Sigmoid colon (tissue), 7 donors: Measurements from ENCODE around the gene APBB3. TPM values are rescaled to one million over a fixed set of nuclear protein-coding genes. Genes with fewer than 3 reads are reported as not detected.

Experiments
- DNase-seq: peaks from one replicate; pipeline ENCODE4 v3.0.0-alpha.2; 2019
- H3K27ac ChIP-seq, 4 donors: fragments of 200-600 bp; sonication (generic); one replicate each; pipeline ENCODE4 v1.5.1; 2016 to 2019; ENCODE audit warnings: mild to moderate bottlenecking in 1 of 4
- H3K27me3 ChIP-seq, 3 donors: fragments of 200-600 bp; sonication (generic); one replicate each; pipeline ENCODE4 v1.5.1; 2019; ENCODE audit warnings: mild to moderate bottlenecking in 1 of 3
- H3K36me3 ChIP-seq, 4 donors: fragments of 200-600 bp; sonication (generic); one replicate each; pipeline ENCODE4 v1.5.1; 2016 to 2019
- H3K4me1 ChIP-seq, 4 donors: fragments of 200-600 bp; sonication (generic); one replicate each; pipeline ENCODE4 v1.5.1; 2017 to 2019
- H3K4me3 ChIP-seq, 4 donors: fragments of 200-600 bp; sonication (generic); one replicate each; pipeline ENCODE4 v1.5.1; 2017 to 2019; ENCODE audit warnings: mild to moderate bottlenecking in 2 of 4, moderate library complexity in 1 of 4
- H3K9me3 ChIP-seq, 4 donors: fragments of 200-600 bp in 3 of 4; sonication (generic) in 3 of 4; one replicate each; pipeline versions ENCODE4 v1.5.1 to v1.6.1; 2013 to 2019
- EP300 ChIP-seq, 4 donors: sonication (generic); formaldehyde crosslinking; IDR thresholded peaks; one replicate each; pipeline ENCODE4 v1.6.1; 2017; ENCODE audit warnings: antibody characterized with exemption in 4 of 4
- POLR2A ChIP-seq, 2 donors: fragments of 450-650 bp; IDR thresholded peaks; one replicate each; pipeline ENCODE4 v1.6.1; 2016; ENCODE audit warnings: antibody characterized with exemption in 2 of 2, mild to moderate bottlenecking in 2 of 2, moderate library complexity in 2 of 2
- POLR2AphosphoS5 ChIP-seq, 4 donors: sonication (generic); formaldehyde crosslinking; IDR thresholded peaks; one replicate each; pipeline ENCODE4 v1.6.1; 2017; ENCODE audit warnings: antibody characterized with exemption in 4 of 4
- WGBS, 2 donors: extraction: QIAGEN DNeasy Blood & Tissue Kit; methylation state at CpG; one replicate each; pipeline ENCODE4 v1.1.7; 2013; 5-methylcytosine and 5-hydroxymethylcytosine counted together
- intact Hi-C: fragments of 100-400 bp; cut with DNase I; formaldehyde crosslinking; loops from one replicate; pipeline ENCODE4 v1.15.1; 2023
- polyA plus RNA-seq, 3 donors: library from polyadenylated mRNA; stranded (reverse); fragments of 200-250 nt; gene quantifications; one replicate each; pipeline ENCODE4 v1.2.3, GENCODE V29; 2013
- total RNA-seq, 4 donors: library from RNA; depleted of rRNA; stranded (reverse); fragments of >200 nt; gene quantifications; one replicate each; pipeline ENCODE4 v1.1.0, GENCODE V29; 2016
- TF ChIP-seq, protein P1 (sequence below), 4 experiments: fragments of 450-650 bp in 3 of 4; fragments of 200-600 bp in 1 of 4; IDR thresholded peaks; one replicate each; pipeline ENCODE4 v1.5.1; 2016 to 2019; ENCODE audit warnings: antibody characterized with exemption in 4 of 4, mild to moderate bottlenecking in 3 of 4, moderate library complexity in 2 of 4
- donor health status: healthy with polysubstance abuse.
- donor health status: Bipolar disorder and iron deficiency.
- donor health status: healthy.

APBB3 gene
- total and polyA plus RNA-seq, 7 donors: 4.2 to 27.9 (median 14.3) TPM

DNA sequence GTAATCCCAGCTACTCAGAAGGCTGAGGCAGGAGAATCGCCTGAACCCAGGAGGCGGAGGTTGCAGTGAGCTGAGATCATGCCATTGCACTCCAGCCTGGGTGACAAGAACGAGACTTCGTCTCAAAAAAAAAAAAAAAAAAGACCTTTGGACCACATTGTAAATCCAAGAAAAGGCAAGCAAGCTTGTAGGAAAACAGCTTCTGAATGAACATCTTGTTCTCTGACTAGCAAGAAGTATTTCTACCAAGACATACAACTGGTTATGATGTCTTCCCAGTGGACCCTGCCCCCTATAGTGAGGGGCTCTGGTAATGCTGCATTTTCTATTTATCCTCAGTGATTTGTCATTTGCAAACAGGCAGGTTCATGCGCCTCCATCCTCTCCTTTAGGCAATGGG is 21.4 kb downstream of the APBB3 start:
- WGBS, 2 donors: 37 to 77% methylated on average over 5 of the region's 5 CpGs
- H3K4me3 ChIP-seq: no peak overlapping the region
- intact Hi-C loops: no loop called here
- no peaks in the 10 kb centered on the region for H3K9me3 ChIP-seq
- no peak for DNase-seq
- TF ChIP-seq POLR2A (IDR thresholded peaks at IDR 0.05) (no peak), EP300 (IDR thresholded peaks at IDR 0.05) (no peak), POLR2AphosphoS5 (IDR thresholded peaks at IDR 0.05) (no peak)
- TF ChIP-seq, protein P1, sequence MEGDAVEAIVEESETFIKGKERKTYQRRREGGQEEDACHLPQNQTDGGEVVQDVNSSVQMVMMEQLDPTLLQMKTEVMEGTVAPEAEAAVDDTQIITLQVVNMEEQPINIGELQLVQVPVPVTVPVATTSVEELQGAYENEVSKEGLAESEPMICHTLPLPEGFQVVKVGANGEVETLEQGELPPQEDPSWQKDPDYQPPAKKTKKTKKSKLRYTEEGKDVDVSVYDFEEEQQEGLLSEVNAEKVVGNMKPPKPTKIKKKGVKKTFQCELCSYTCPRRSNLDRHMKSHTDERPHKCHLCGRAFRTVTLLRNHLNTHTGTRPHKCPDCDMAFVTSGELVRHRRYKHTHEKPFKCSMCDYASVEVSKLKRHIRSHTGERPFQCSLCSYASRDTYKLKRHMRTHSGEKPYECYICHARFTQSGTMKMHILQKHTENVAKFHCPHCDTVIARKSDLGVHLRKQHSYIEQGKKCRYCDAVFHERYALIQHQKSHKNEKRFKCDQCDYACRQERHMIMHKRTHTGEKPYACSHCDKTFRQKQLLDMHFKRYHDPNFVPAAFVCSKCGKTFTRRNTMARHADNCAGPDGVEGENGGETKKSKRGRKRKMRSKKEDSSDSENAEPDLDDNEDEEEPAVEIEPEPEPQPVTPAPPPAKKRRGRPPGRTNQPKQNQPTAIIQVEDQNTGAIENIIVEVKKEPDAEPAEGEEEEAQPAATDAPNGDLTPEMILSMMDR (IDR thresholded peaks at IDR 0.05): no peak
- H3K27ac ChIP-seq: no peak overlapping the region
- H3K36me3 ChIP-seq: peaks cover 6 to 67% (median 28%) of the 10 kb centered on the region in 4 donors
- no peaks in the 10 kb centered on the region for H3K27me3 ChIP-seq
- H3K4me1 ChIP-seq: peaks cover 0 to 17% (median 16%) of the 10 kb centered on the region in 4 donors

DNA sequence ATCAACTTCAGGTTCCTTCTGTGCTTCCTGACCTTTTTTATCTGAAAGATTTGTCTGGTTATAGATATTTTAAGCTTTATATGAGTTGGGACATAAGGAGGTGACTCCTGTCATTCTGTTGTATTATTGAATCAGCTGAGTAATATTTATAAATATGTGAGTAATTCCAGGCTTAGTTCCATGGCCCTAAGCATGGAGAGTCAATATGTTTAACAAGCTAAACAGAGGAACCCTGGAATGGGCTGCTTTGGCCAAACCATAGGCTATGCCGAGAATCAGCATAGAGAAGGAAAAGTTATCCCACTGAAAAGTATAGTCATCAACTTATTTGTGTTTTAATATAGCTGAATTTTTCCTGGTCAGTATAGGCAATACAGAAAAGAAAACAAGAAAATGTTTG is 24.2 kb downstream of the APBB3 start:
- TF ChIP-seq POLR2AphosphoS5 (IDR thresholded peaks at IDR 0.05) (no peak), EP300 (IDR thresholded peaks at IDR 0.05) (no peak), POLR2A (IDR thresholded peaks at IDR 0.05) (no peak)
- TF ChIP-seq, protein P1 (IDR thresholded peaks at IDR 0.05): no peak
- H3K27ac ChIP-seq: no peak overlapping the region
- 93 to 94% methylated on average over 1 of the region's 1 CpG for WGBS, 2 donors
- peaks cover 10 to 94% (median 36%) of the 10 kb centered on the region in 4 donors for H3K36me3 ChIP-seq
- intact Hi-C loops: no loop called here
- H3K27me3 ChIP-seq: no peaks in the 10 kb centered on the region
- H3K9me3 ChIP-seq: no peaks in the 10 kb centered on the region
- H3K4me1 ChIP-seq: no peaks in the 10 kb centered on the region
- no peak for DNase-seq
- no peak overlapping the region for H3K4me3 ChIP-seq

DNA sequence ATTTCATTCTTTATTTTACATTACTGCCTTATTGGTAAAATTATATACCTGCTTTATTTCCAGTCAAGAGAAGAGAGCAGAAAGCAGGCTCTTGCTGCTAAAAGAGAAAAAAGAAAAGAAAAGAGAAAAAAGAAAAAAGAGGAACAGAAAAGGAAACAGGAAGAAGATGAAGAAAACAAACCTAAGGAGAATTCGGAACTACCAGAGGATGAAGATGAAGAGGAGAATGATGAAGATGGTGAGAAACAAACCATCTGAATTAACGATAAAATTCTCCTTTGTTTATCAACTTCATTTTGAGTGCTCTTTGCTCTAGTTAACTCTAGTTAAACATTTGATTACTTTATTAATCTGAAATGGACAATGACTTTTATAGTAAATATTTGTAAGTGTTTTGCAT is 40.4 kb downstream of the APBB3 start:
- Histone ChIP-seq H3K4me3 (no peak overlapping the region), H3K36me3 (peaks cover 9 to 56% (median 28%) of the 10 kb centered on the region in 4 donors), H3K9me3 (no peaks in the 10 kb centered on the region), H3K27ac (no peak overlapping the region), H3K4me1 (no peaks in the 10 kb centered on the region), H3K27me3 (no peaks in the 10 kb centered on the region)
- TF ChIP-seq, protein P1 (IDR thresholded peaks at IDR 0.05): no peak
- TF ChIP-seq POLR2A (IDR thresholded peaks at IDR 0.05): no peak
- no peak for TF ChIP-seq EP300 (IDR thresholded peaks at IDR 0.05)
- TF ChIP-seq POLR2AphosphoS5 (IDR thresholded peaks at IDR 0.05): no peak
- no peak for DNase-seq
- WGBS, 2 donors: 88 to 91% methylated on average over 2 of the region's 2 CpGs
- intact Hi-C loops: no loop called here

DNA sequence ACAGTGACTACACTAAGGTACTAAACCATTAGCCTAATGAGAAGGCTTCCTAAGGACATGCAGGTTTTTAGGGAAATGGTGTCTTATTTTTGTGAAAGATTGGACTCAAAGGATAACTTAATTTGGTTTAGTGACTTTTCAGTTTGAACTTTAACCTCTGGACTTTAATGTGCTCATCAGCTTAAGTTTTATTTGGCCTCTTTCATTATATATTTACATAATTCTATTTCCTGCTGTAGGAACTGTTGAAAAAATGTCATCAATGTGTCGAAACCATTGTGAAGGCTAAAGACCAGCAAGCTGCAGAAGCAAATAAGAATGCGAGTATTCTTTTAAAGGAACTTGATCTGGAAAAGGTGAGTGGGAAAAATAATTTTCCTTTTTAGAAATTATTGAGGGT is 51.3 kb downstream of the APBB3 start:
- Histone ChIP-seq H3K4me1 (no peaks in the 10 kb centered on the region), H3K36me3 (peaks cover 35 to 78% (median 42%) of the 10 kb centered on the region in 4 donors)

More for the DNA sequence above, 51.3 kb downstream of the APBB3 start:
- no peak for TF ChIP-seq EP300 (IDR thresholded peaks at IDR 0.05)
- TF ChIP-seq, protein P1 (IDR thresholded peaks at IDR 0.05): no peak
- no peak for TF ChIP-seq POLR2A (IDR thresholded peaks at IDR 0.05)
- no peak for TF ChIP-seq POLR2AphosphoS5 (IDR thresholded peaks at IDR 0.05)
- no peak overlapping the region for H3K27ac ChIP-seq
- H3K27me3 ChIP-seq: no peaks in the 10 kb centered on the region
- H3K4me3 ChIP-seq: no peak overlapping the region
- intact Hi-C loops: no loop called here
- H3K9me3 ChIP-seq: no peaks in the 10 kb centered on the region
- no peak for DNase-seq
- 73 to 92% methylated on average over 2 of the region's 2 CpGs for WGBS, 2 donors
